ENCODE measurements around the gene GLYR1. TPM values are rescaled to one million over a fixed set of nuclear protein-coding genes. Genes with fewer than 3 reads are reported as not detected.

Gene GLYR1
- polyA plus RNA-seq, 2 of the 4 experiments (the other 2 are of a cell fraction) = 37.1 to 55.1 TPM

DNA sequence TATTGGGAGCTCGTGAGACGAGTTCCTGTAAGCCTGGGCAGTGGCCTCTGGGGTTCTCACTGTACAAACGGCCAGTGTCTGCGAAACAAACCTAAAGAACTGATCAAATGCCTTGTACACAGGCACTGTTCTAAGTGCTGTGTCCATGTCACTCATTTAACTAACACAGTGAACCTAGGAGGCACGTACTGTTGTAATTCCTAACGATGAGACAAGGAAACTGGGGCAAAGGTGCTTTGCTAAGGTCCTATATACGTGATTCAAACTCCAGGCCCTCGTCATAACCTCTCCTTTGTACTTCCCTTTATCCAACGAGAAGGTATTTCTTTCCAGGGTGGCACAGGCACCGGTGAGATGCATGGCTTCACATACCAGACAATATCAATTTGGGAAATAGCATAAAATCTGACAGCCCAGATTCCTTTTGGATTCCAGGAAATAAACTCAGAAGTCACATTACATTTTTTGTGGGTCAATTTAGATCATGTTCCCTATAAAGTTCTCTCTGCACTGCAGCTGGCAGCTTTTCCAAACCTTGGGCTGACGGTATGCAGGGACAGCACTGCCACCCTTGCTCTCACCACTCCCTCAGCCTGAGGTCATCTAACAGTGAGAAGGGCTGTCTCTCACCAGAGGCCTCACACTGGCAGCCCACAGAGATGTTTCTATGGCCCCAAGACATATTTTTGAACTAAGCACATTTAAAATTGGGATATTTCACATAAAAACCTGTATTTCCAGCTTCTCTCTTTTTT is 18.3 kb downstream of the GLYR1 start:
- no peak for ATAC-seq

DNA sequence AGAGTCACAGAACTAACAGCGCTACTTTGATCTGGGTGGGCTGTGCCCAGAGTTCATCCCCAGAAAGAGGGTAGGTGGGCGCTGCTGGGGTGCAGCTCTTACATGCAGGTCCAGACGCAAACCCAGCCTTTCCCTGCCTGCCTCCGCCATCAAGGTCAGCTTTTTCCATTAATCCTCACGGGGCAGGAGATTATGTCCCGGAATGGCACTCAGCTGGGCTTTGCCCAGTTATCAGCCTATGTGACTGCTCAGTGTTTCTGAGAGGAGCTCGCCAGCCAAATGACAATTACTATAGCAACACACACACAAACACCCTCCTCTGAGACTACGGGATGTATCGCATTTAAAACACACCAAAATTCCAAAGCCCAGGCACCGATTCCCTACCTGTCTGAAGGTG is 20.1 kb downstream of the GLYR1 start:
- WGBS (ENCODE audit: missing lambda C conversion rate) = 90% methylated on average over 8 of the region's 10 CpGs
- Histone ChIP-seq H3K27ac (no peak overlapping the region), H3K4me2 (no peak overlapping the region), H3K9me3 (no peaks in the 10 kb centered on the region), H3K4me3 (no peak overlapping the region), H3K4me1 (no peaks in the 10 kb centered on the region)
- DNase-seq (ENCODE audit: low read depth in 1 of 2, low spot score in 1 of 2) (no peak), FAIRE-seq (no peak), ATAC-seq (no peak)
- POLR2A ChIA-PET = no interaction called here
- CTCF ChIA-PET = interaction anchor here (0.6 to 2.2 kb wide), 4 partner anchors 109 to 424 kb away, joined by 3 to 9 read pairs (median 4); partner anchors contain the start of gene PPL
- no peak for TF ChIP-seq PHF8 (IDR thresholded peaks at IDR 0.05; ENCODE audit: borderline replicate concordance, low read depth)

More for the DNA sequence above, 18.3 kb downstream of the GLYR1 start:
- ChIA-PET POLR2A (no interaction called here), CTCF (interaction anchor here (0.8 to 1.0 kb wide), 2 partner anchors 8 to 128 kb away, joined by 3 to 5 read pairs; no protein-coding TSS in a partner anchor)
- TF ChIP-seq ZC3H11A (IDR thresholded peaks at IDR 0.05) = no peak
- TF ChIP-seq RAD21 (conservative IDR thresholded peaks at IDR 0.05 in 1 of 2, IDR thresholded peaks at IDR 0.05 in 1 of 2) = no peak
- no peak for TF ChIP-seq POLR2AphosphoS2 (conservative IDR thresholded peaks at IDR 0.05; ENCODE audit: low read length)
- no peak for TF ChIP-seq HDAC2 (IDR thresholded peaks at IDR 0.05)
- no peak for TF ChIP-seq MAFK (IDR thresholded peaks at IDR 0.05; ENCODE audit: partially characterized antibody)
- TF ChIP-seq ESRRA (IDR thresholded peaks at IDR 0.05; ENCODE audit: borderline replicate concordance, low read length) = no peak
- TF ChIP-seq, protein P1, sequence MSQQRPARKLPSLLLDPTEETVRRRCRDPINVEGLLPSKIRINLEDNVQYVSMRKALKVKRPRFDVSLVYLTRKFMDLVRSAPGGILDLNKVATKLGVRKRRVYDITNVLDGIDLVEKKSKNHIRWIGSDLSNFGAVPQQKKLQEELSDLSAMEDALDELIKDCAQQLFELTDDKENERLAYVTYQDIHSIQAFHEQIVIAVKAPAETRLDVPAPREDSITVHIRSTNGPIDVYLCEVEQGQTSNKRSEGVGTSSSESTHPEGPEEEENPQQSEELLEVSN (IDR thresholded peaks at IDR 0.05; ENCODE audit: borderline replicate concordance, low read depth) = no peak
- TF ChIP-seq POLR2A (IDR thresholded peaks at IDR 0.05; ENCODE audit: low read length) = no peak
- TF ChIP-seq, protein P2, sequence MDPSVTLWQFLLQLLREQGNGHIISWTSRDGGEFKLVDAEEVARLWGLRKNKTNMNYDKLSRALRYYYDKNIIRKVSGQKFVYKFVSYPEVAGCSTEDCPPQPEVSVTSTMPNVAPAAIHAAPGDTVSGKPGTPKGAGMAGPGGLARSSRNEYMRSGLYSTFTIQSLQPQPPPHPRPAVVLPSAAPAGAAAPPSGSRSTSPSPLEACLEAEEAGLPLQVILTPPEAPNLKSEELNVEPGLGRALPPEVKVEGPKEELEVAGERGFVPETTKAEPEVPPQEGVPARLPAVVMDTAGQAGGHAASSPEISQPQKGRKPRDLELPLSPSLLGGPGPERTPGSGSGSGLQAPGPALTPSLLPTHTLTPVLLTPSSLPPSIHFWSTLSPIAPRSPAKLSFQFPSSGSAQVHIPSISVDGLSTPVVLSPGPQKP (IDR thresholded peaks at IDR 0.05; ENCODE audit: low read depth, low read length) = no peak
- TF ChIP-seq RNF2 (IDR thresholded peaks at IDR 0.05; ENCODE audit: borderline replicate concordance, low read depth) = no peak
- no peak for TF ChIP-seq MYC (IDR thresholded peaks at IDR 0.05; ENCODE audit: borderline replicate concordance, low read length)
- Histone ChIP-seq H3K4me2 (no peak overlapping the region), H3K27ac (no peak overlapping the region), H3K9me3 (no peaks in the 10 kb centered on the region), H3K4me1 (no peaks in the 10 kb centered on the region), H3K4me3 (no peak overlapping the region)
- no peak for FAIRE-seq
- DNase-seq (ENCODE audit: low read depth in 1 of 2, low spot score in 1 of 2) = no peak
- WGBS (ENCODE audit: missing lambda C conversion rate) = 90% methylated on average over 11 of the region's 11 CpGs

DNA sequence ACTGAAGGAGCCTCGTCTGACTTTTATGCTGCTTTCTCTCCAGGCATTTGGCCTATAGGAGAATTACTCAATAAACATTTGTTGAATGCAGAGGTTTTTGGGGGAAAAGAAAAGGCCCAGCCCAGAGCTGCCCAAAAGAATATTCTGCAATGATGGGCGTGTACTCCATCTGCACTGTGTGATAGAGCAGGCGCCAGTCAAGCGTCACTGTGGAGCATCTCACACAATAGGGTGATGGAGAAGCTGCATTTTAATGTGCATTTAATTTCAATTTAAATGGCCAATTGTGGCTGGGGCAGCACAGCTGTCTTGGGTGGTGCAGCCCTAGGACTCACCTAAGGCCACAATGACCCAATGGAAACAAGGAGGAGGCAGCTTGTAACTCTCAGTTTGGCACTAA is 20.6 kb downstream of the GLYR1 start:
- H3K4me1 ChIP-seq = no peaks in the 10 kb centered on the region
- no peak for ATAC-seq
- H3K9me3 ChIP-seq = no peaks in the 10 kb centered on the region
- H3K27ac ChIP-seq = no peak overlapping the region
- no peak for FAIRE-seq
- H3K4me2 ChIP-seq = no peak overlapping the region
- no peak for TF ChIP-seq ZNF302 (CRISPR knock-in tag; IDR thresholded peaks at IDR 0.05)
- no peak for TF ChIP-seq EHMT2 (IDR thresholded peaks at IDR 0.05; ENCODE audit: low read depth)
- H3K4me3 ChIP-seq = no peak overlapping the region
- ChIA-PET POLR2A (interaction anchor here (0.7 kb wide), 1 partner anchor 10 kb away, joined by 3 read pairs; no protein-coding TSS in a partner anchor), CTCF (interaction anchor here (0.9 to 2.2 kb wide), 3 partner anchors 110 to 424 kb away, joined by 3 to 9 read pairs (median 4); partner anchors contain the start of gene PPL)
- DNase-seq (ENCODE audit: low read depth in 1 of 2, low spot score in 1 of 2) = no peak
- WGBS (ENCODE audit: missing lambda C conversion rate) = 96% methylated on average over 4 of the region's 4 CpGs

DNA sequence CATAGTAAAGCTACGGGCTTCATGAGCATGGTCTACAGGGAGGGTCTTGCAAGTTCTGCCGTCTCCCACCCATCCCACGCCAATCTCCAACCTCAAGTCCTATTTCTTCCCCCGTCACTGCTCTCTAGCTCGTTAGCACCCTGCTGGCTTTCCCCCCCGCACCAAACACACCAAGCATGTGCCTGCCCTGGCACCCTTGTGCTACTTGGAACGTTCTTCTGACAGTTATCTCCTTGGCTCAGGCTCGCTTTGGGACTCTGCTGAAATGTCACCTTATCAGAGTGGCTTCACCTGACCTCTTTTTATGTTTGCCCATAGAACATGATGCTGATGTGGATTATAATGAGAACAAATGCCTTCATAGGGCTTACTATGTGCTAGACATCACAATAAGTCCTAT is 21.9 kb downstream of the GLYR1 start:
- H3K4me1 ChIP-seq = no peaks in the 10 kb centered on the region
- H3K4me3 ChIP-seq = no peak overlapping the region
- POLR2A ChIA-PET = no interaction called here
- TF ChIP-seq, protein P2 (IDR thresholded peaks at IDR 0.05; ENCODE audit: low read depth, low read length) = no peak
- H3K4me2 ChIP-seq = no peak overlapping the region
- WGBS (ENCODE audit: missing lambda C conversion rate) = 98% methylated on average over 8 of the region's 8 CpGs
- no peak for FAIRE-seq
- CTCF ChIA-PET = interaction anchor here (0.8 to 1.7 kb wide), 4 partner anchors 16 to 209 kb away, joined by 3 read pairs; no protein-coding TSS in a partner anchor
- H3K9me3 ChIP-seq = no peaks in the 10 kb centered on the region
- H3K27ac ChIP-seq = no peak overlapping the region
- ATAC-seq = no peak; a peak in 1 of 6 replicates
- DNase-seq (ENCODE audit: low read depth in 1 of 2, low spot score in 1 of 2) = no peak

Measured in A549 (cell line).